Suppressor macrophage (primary cell): ENCODE measurements around the gene TIMP3.

Source experiments
- DNase-seq, 4 experiments: peaks; one replicate each; pipeline ENCODE4 v3.0.0-alpha.2; 2020 to 2022
- total RNA-seq, 17 experiments: gene quantifications; one replicate each; lab custom pipeline; 2026; ENCODE audit warnings: mixed read lengths in 6 of 17, inconsistent platforms in 3 of 17; lab: John Stamatoyannopoulos, UW

Gene TIMP3
- total RNA-seq = 114 to 1,746 (median 1,110) reads per million in 17 experiments

DNA sequence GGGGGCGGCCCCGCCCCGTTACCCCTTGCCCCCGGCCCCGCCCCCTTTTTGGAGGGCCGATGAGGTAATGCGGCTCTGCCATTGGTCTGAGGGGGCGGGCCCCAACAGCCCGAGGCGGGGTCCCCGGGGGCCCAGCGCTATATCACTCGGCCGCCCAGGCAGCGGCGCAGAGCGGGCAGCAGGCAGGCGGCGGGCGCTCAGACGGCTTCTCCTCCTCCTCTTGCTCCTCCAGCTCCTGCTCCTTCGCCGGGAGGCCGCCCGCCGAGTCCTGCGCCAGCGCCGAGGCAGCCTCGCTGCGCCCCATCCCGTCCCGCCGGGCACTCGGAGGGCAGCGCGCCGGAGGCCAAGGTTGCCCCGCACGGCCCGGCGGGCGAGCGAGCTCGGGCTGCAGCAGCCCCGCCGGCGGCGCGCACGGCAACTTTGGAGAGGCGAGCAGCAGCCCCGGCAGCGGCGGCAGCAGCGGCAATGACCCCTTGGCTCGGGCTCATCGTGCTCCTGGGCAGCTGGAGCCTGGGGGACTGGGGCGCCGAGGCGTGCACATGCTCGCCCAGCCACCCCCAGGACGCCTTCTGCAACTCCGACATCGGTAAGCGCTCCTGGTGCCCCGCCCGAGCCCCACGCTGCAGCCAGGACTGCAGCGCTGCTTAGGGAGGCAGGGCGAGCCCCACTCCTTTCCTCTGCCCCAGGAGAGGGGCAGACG, at the start of gene TIMP3:
TSS of gene TIMP3 (plus strand) at position 169 of the 700 bp plus-strand sequence. CDS start at position 466, 297 bp downstream.
- peak; percentile 78 to 83 (median 79) for DNase-seq

DNA sequence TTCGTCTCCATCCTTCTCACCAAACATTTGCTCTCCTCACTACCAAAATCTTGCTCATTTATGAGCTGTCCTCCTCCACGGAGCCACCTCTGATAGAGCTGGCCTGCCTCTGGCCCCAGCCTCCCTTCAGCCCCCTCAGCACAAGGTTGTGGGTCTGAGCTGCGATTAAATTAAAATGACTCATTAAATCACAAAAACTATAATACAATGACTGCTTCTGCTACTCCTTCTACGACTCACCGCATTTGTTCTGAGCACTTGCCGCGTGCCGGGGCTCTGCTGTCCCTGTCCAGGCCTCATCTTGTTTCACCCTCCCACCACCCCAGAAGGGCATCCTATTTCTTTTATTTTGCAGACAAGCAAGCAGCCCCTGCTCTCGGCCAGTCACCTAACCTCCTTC, 49.2 kb upstream of the TIMP3 start:
- DNase-seq = no peak

GRCh38 chr22:32752816-32753520, 48.5 kb upstream of the TIMP3 start:
- DNase-seq = peak in 3 of 4 experiments; percentile 55 to 81 (median 72)

- DNase-seq = no peak
Measured at GRCh38 chr22:32753591-32753990, 47.9 kb upstream of the TIMP3 start.

GRCh38 chr22:32754413-32755041, 47.0 kb upstream of the TIMP3 start:
- DNase-seq = peak in 3 of 4 experiments; percentile 24 to 50 (median 32)

- DNase-seq = peak in 2 of 4 experiments; percentile 72 to 87
Measured at GRCh38 chr22:32757086-32757762, 44.3 kb upstream of the TIMP3 start.

DNA sequence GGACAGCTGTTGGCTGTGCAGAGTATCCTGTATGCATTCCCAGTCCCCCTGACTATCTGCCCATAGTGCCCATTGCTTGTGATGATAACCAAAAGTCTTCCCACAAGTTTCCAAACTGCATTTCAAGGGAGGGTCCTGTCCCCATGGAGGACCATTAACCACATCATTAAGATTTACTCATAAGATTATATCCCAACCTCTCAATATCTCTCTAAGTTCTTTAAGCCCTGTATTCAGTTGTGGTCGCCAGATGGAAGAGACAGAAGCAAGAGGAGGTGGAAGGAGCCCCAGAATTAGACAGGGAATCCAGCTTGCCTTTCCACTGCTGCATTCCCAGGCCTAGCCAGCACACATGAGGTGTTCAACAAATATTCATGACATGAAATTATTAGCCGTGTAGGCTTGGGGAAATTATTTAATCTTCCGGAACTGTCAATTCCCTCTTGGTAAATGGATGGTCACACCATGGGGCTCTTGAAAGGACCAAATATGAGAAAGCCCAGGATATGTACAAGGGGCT, 42.6 kb upstream of the TIMP3 start:
- DNase-seq = no peak

GRCh38 chr22:32760396-32760795, 41.1 kb upstream of the TIMP3 start:
- no peak for DNase-seq

DNA sequence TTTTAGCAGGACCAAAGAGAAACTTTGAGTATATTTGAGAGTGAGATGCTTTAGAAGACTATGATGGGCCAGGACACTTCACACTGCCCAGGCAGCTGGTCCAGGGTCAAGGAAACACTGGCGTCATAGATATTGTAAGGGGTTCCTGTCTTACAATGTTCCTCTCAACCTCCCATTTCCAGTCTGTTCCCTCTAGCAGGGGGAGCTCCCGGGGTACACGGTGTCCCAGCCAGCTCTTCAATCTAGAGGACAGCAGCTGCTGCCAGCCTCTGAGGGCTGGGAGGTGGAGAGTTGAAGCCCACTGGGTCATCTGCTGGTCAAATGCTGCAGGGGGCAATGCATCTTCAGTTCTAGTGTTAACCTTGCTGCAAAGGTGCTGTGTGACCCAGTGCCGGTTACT, 40.7 kb upstream of the TIMP3 start:
- DNase-seq = peak in 1 of 4 experiments; percentile 46

- DNase-seq = peak; percentile 57 to 79 (median 62)
Measured at GRCh38 chr22:32761251-32761903, 40.1 kb upstream of the TIMP3 start.

GRCh38 chr22:32764330-32765131, 37.0 kb upstream of the TIMP3 start:
- peak; percentile 72 to 92 (median 81) for DNase-seq

- DNase-seq = no peak
Measured at GRCh38 chr22:32765132-32765618, 36.3 kb upstream of the TIMP3 start.

GRCh38 chr22:32771756-32772155, 29.7 kb upstream of the TIMP3 start:
- no peak for DNase-seq

DNA sequence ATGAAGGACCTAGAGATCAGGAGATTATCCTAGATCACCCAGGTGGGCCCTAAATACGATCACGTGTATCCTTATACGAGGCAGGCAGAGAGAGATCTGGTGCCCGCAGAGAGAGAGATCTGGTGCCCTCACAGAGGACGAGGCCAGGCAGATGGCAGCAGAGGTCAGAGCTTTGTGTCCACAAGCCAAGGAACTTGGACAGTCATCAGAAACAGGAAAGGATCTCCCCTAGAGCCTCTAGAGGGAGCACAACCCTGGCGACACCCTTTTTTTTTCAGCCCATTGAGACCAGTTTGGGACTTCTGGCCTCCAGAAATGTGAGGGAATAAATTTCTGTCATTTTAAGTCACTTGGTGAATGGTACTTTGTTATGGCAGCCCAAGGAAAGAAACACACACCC, 25.5 kb upstream of the TIMP3 start:
- peak; percentile 29 to 49 (median 42) for DNase-seq

DNA sequence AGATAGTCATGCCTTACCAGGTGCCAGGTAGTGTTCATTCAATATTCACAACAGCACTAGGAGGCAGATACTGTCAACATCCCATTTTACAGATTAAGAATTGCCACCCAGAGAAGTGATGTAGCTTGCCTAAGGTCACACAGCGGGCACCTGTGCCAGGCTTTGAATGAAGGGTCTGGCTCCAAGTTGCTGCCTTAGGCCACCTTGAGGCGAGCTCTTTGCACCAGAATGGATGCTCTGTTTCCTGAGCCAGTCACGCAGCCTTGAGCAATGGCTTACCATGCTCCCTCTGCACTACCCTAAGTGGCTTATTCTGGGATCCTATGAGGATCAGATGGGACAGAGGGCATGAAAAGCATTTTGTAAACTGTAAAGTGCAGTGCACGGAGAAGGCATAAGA, 25.1 kb upstream of the TIMP3 start:
- no peak for DNase-seq

DNA sequence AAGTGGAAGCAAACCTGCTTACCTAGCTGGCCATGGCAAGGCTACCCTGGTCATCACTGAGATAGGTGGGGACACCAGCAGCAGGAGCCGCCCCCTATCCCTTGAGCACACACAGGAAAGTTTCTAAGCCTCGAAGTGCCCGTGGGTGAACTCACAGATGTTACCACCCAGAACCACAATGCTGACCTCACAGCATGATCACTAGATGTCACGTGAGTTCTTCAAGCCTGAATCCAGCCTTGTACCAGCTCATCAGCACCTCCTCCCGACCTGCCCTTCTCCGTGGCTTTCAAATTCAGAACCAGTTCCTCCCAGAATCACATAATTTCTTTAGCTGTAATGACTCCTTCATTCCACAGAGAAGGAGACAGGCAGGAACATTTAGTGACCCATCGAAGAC, 24.7 kb upstream of the TIMP3 start:
- peak; percentile 57 to 78 (median 66) for DNase-seq

DNA sequence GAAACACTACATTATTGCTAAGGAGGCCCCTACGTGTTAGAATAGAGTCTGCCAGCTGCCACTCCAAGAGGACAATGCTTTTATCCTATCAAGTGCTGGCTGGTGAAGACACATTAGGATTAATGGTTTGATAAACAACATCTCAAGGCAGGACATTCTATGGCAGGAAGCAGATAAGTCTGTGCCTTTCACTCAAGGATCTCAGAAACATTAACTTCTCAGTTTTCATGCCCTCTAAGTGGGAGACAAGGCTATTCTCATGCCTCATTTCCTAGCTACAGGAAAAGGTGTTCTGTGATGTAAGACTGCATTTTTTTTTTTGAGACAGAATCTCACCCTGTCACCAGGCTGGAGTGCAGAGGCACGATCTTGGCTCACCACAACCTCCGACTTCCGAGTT, 23.5 kb upstream of the TIMP3 start:
- no peak for DNase-seq

DNA sequence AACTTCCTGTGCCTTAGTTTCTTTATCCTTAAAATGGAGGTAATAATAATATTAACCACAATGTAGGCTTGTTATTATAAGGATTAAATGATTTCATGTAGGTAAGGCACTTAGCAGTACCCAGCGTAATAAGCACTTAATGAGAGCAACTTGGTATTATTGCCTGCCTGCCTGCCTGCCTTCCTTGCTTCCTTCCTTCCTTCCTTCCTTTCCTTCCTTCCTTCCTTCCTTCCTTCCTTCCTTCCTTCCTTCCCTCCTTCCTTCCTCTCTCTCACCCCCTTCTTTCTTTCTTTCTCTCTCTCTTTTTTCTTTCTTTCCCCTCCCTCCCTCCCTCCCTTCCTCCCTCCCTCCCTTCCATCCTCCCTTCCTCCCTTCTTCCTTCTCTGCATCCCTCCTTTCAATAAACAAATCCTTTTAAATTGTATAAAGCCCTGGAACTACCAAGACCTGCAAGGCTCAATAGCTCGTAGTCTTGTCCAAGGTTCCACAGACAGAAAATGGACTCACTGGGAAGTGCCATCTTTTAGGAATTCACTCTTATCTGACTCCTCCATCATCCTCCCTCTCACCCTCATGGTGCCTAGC, 20.7 kb upstream of the TIMP3 start:
- DNase-seq = no peak

DNA sequence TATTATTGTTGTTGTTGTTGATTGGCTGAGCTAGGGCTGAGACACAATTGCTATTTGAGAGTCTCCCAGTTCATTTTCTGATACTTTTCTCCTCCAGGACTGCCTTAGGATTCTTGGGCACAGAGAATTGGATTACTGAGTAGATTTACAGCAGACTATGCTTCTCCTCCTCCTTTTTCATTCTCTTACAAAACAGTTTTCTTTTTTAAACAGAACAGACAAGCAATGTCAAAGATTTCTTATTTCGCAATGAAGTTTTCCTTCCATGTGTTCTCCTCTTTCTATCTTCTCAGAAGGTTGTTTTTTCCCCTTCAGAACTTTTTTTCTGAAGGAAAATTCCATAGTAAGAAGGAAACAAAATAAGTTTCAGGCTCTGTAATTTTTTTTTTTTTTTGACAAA, 19.8 kb upstream of the TIMP3 start:
- DNase-seq = no peak

DNA sequence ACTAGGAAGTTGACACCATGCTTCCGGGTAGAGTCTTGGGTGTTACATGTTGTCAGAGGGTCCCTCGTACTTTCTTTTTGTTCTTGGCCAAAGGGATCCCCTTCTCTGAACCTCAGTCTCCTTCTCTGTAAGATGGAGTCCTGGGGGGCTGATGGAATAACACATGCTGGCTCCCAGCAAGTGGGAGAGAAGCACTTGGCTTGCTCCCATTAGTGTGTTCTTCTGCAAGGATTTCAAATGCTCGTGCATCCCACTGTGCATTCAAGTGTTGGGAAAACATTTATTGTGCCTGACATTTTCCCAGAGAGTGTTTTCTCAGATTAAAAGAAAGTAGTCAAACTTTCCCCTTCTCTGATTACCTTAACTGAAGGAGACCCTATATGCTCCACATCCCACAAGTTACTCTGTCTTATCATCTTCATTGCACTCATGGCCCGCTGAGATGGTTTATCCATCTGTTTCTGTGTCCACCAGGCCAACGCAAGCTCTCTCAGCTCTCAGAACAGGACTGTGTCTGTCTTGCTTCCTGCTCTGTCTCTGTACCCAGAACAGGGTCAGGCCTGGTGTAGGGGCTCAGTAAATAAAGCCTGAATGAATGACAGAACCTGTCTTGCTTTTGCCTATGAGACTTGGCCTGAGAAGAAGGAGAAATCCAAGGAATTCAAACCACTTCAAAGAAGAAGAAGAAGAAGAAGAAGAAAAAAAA, 16.0 kb upstream of the TIMP3 start:
- no peak for DNase-seq
